Non-pigmented ciliary epithelial cell (primary cell): ENCODE measurements around the gene HCRT.
"Not testable (repeated sequence)": the region's sequence is repeated elsewhere in the genome, so short reads cannot be mapped to it uniquely, and the experiment has no call there.

ENCODE experiments used
- DNase-seq: peaks from one replicate; pipeline ENCODE4 v3.0.0-alpha.2; 2010; ENCODE audit warnings: low read depth

The HCRT gene

GRCh38 chr17:42179911-42180410 lies 5.3 kb downstream of the HCRT start:
- DNase-seq = no peak

DNA sequence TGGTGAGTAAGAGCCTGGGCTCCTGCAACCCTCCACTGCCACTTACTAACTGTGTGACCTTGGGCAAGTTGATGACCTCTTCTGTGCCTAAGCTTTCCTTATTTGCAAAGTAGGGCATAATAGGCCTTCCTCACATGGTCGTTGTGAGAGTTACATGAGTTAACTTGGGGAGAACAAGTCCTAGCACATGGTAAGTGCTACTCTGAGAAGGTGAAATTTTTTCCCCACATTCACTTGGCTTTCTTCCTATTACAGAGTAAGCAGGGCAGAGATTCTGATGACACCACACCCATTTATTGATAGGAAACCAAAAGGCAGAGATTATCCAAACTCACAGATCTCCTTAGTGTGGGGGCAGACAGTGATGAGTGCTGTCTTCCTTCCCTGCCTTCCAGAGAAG lies 5.9 kb downstream of the HCRT start:
- DNase-seq = no peak

DNA sequence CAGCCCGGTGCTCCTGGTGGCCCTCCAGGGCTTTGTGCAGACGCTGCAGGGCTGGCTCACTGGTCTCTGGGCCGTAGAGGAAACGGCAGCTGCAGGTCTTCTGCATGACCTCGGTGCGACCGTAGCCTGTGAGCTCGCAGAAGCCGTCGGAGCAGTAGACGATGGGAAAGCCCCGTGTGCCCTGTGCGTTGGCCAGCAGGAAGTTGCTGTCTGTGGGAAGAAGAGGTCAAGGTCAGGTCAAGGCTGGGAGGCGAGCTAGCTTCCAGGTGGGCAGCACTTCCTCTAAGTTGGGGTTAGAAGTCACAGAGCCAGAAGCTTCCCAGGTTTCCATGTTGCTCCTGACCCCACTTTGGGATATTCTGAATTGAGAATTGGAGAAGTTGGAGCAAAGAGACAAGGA lies 6.4 kb downstream of the HCRT start:
- DNase-seq = no peak

GRCh38 chr17:42177684-42178083 lies 7.6 kb downstream of the HCRT start:
- no peak for DNase-seq

GRCh38 chr17:42174126-42174783 lies 11.0 kb downstream of the HCRT start:
- no peak for DNase-seq

DNA sequence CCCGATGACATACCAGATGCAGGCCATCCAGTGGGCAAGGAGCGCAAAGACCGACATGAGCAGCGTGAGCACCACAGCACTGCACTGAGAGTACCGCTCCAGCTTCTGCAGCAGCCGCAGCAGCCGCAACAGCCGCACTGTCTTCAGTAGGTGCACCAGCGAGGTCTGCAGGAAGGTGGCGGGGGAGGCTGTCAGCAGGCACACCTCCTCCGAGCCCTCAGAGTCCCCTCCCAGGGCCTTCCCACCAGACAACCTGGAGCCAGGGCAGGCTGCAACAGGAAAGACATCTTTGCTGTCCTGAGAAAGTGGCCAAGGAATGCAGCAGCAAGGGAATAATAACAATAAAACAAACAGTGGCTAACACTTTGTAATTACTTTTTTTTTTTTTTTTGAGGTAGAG lies 13.4 kb downstream of the HCRT start:
- no peak for DNase-seq

DNA sequence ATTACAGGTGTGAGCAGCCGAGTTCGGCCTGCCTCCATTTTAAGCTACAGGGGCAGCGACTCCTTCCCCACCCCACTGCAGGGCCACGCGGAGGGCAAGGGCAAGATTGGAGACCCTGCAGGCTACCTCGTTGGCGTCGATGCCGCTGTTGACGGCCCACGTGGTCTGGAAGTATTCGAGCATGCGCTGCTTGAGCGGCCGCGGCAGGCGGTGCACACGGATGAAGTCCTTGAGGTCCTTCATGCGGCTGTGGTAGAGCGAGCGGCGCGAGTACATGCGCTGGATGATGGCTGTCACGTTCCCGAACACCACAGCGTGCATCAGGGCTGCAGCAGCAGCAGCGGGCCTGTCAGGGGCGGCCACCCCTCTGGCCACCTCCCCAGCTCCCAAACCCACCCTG lies 15.9 kb downstream of the HCRT start:
- DNase-seq = no peak

DNA sequence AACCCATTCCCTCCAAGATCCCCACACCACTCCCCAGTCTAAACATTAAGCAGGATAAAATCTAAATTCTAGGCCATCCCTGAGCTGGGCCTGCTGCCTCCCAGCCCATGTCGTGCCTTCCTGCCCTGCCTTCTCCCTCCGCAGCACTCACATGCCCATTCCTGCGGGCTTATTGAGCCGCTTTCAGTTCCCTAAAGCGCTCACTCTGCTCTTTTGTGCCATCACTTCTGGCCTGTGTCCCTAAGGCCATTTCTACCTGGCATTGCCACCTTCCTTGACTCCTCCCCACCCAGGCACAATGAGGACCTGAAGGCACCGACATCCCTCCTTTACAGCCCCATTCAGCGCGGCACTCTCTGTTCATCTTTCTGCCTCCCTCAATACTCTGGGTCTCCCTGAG lies 17.4 kb downstream of the HCRT start:
- DNase-seq = no peak

DNA sequence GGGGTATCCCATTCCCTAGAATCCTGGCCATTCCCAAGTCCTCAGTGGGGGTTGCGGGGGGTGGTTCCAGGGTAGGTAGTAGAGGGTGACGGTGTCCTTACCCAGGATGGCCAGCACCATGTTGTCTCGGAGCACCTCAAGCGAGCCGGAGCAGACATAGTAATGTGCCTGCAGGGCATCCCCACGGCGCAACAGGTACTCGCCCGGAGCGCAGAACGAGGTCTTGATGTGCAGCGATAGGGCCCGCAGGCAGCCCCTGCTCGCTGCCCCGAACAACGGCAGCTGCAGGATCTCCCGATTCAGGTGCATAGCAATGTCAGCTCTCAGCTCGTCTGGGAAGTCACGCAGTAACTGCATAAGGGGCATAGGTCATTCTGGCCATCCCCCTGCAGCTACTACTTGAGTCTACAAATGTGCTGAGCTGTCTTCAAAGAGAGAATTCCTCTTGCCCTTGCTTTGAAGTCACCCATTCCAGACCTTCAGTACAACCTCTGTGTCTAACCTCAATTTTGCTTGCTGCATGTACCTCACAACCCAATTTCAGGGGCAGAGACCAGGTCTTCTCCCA lies 19.0 kb downstream of the HCRT start:
- DNase-seq = no peak

DNA sequence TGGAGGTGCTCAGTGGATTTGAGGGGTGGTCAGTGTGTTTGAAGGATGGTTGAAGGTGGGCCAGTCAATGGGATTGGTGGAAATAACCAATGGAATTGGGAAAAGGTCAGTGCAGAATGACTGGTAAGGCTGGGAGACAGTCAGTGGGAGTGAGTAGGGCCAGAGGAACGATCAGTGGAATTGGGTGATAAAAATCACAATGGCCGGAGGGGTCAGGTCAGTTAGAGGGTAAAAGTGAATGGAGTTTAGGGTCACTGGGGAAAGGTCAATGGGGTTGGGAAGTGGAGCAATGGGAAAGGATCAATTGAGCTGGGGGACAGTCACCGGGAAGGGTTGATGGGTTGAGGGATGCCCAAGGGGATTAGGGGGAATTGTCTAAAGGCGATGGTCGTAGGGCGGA lies 19.5 kb downstream of the HCRT start:
- no peak for DNase-seq

- no peak for DNase-seq
These were observed 21.4 kb downstream of the HCRT start for GRCh38 chr17:42163696-42164407.

DNA sequence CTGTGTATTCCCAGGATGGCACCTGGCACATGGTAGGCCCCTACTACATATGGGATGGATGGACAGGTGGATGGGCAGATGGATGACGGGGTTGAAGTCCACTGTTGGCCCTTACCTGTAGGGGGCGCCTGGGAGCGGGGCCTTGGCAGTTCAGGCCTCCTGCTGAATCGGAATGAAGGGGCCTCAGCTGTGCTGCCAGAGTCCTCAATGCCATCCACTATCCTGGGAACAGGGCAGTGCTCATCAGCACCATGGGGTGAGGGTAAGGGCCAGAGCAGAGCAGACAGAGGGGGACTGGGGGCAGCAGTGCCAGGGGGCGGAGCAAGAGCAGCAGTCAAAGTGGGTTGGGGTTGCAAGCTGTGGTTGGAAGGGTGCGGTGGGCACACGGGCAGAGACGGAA lies 22.1 kb downstream of the HCRT start:
- DNase-seq = no peak

DNA sequence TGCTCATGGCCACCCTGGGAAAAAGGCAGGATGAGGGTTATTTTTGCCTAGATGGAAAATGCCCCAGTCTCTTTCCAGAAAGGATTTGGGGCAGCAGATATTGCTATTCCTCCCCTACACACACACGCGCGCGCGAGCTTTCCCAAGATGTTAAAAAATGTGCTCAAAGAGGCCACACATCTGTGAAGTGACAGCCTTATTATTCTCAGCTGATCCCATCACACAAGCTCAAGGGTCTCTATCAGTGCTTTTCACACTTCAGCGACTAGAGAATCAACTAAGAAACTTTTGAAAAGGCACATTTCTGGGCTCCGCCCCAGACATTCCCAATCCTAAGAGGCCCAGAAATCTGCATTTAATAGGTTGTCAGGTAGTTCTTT lies 24.7 kb downstream of the HCRT start:
- no peak for DNase-seq

GRCh38 chr17:42159796-42160530 lies 25.3 kb downstream of the HCRT start:
- no peak for DNase-seq

DNA sequence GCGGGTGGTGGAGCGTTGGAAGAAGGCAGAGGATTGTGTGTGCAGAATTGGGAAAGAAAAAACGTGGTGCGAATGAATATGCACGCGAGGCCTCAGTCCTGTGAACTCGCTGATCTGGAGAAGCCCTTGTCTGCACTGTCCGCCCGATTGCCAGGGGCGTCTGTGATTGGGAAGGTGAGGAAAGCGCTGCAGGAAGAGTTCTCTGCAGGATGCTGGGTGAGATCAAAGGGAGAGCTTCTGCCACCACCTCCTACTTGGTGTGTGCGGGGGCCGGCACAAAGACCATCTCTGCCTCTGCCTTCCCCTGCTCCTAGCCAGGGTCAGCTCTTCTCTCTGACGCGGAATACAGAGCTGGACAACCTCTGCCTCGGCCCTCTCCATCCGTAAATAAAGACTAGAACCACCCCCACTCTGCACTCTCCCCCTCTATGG lies 29.6 kb downstream of the HCRT start:
- DNase-seq = no peak

DNA sequence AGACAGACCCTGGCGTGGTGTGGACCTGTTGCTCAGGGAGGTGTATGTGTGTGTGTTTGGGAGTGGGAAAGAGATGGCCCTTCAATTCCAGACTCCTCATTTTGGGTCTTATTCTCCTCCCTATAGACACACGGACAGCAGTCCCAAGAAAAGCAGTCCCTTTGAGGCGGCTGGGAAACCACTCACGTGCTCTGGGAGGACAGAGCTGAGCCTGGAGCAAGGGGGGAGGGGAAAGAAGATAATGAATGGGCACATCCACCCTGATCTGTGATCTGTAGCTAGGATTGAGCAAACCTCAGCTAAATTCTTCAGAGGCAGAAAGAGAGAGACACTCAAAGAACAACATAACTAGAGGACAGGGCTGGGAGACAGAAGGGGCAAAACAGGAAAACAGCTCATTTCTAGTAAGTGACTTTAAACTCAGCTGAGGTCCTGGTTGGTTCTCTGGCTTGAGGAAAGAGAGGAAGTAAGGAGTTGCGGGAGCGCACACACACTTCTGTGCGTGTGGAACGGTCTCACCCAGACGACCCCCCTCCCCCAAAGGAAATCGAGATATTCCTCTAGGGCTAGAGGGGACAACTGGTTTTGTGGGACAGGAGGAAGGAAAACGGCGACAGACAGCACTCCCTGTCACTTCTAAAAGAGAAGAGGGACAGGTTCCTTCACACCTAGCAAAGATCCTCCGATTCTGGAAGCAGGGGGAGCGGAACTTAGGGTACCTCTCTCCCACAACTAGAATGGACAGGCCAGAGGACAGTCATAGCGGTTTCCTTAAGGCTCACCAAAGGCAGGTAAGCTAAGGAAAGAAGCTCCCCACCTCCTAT lies 31.1 kb downstream of the HCRT start:
- DNase-seq = no peak

GRCh38 chr17:42146911-42147607 lies 38.2 kb downstream of the HCRT start:
- DNase-seq = no peak

- DNase-seq = not testable (repeated sequence)
These were observed 42.1 kb downstream of the HCRT start for GRCh38 chr17:42143138-42143537.

GRCh38 chr17:42142371-42142896 lies 42.8 kb downstream of the HCRT start:
- peak; percentile 55 for DNase-seq

DNA sequence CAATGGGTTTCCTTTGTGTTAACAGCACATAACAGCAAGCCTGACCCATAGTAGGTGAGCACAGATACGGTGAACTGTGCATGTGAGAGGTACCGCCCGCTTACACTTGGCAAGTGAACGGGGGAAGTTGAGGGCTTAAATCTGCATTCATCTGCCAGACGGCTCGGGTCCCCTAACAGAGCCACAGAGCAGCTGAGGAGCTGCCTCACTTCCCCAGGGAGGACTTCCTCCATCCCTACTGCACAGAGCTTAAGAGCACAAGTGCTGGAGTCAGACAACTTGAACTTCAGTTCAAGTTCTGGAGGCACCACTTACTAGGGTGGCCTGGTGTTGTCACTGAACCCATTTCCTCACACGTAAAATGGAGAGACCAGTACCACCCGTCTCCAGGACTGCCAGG lies 43.9 kb downstream of the HCRT start:
- DNase-seq = no peak

DNA sequence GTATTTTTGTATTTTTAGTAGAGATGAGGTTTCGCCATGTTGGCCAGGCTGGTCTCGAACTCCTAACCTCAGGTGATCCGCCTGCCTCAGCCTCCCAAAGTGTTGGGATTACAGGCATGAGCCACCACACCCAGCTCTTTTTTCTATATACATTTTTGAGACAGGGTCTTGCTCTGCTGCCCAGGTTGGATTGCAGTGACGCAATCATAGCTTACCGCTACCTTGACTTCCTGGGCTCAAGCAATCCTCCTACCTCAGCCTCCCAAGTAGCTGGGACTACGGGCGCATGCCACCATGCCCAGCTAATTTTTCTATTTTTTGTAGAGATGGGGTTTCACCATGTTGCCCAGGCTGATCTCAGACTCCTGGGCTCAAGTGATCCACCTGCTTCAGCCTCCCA lies 44.6 kb downstream of the HCRT start:
- DNase-seq = not testable (repeated sequence)
